Activated CD4-positive, alpha-beta memory T cell treated with anti-CD3 and anti-CD28 coated beads, Interleukin-2, amount 10 ng/mL, durations not matched to agents 7 days and 5 days (primary cell): ENCODE results near the gene PRICKLE2. TPM values are rescaled to one million over a fixed set of nuclear protein-coding genes. Genes with fewer than 3 reads are reported as not detected.

ENCODE experiments used
- CTCF ChIA-PET: fragments of 350-600 bp; sonication (Branson Sonifier 250); formaldehyde crosslinking; loops from one replicate; lab custom pipeline; 2021; ENCODE audit warnings: antibody characterized with exemption, inconsistent platforms; lab: Charles Lee
- POLR2A ChIA-PET: fragments of 350-600 bp; sonication (Branson Sonifier 250); formaldehyde crosslinking; loops from one replicate; lab custom pipeline; 2021; ENCODE audit warnings: antibody characterized with exemption; lab: Charles Lee
- DNase-seq: peaks from one replicate; pipeline ENCODE4 v3.0.0-alpha.2; 2020
- H3K27ac Mint-ChIP-seq: one replicate; pipeline ENCODE4 v1.8.0; 2021; ENCODE audit warnings: mild to moderate bottlenecking, mixed read lengths
- H3K27me3 Mint-ChIP-seq: one replicate; pipeline ENCODE4 v1.8.0; 2021; ENCODE audit warnings: mixed read lengths
- H3K36me3 Mint-ChIP-seq: one replicate; pipeline ENCODE4 v1.8.0; 2021; ENCODE audit warnings: low read depth, mixed read lengths
- H3K4me1 Mint-ChIP-seq: one replicate; pipeline ENCODE4 v1.8.0; 2021; ENCODE audit warnings: mixed read lengths
- H3K4me3 Mint-ChIP-seq: one replicate; pipeline ENCODE4 v1.8.0; 2021; ENCODE audit warnings: mild to moderate bottlenecking, mixed read lengths
- H3K9me3 Mint-ChIP-seq: one replicate; pipeline ENCODE4 v1.8.0; 2021; ENCODE audit warnings: mixed read lengths
- total RNA-seq, 2 experiments: library from RNA; stranded (reverse); gene quantifications; one replicate each; pipeline ENCODE4 v1.2.3, GENCODE V29; 2021

PRICKLE2 gene
- total RNA-seq, 2 experiments from 2014 or later, result not detected

GRCh38 chr3:64108231-64108630, 117.0 kb downstream of the PRICKLE2 start:
- H3K27ac Mint-ChIP-seq, result no peak overlapping the region
- H3K27me3 Mint-ChIP-seq, result no peaks in the 10 kb centered on the region
- no peak for DNase-seq
- no peaks in the 10 kb centered on the region for H3K36me3 Mint-ChIP-seq
- H3K9me3 Mint-ChIP-seq, result no peaks in the 10 kb centered on the region
- ChIA-PET CTCF (no interaction called here), POLR2A (no interaction called here)
- H3K4me3 Mint-ChIP-seq, result no peak overlapping the region
- no peaks in the 10 kb centered on the region for H3K4me1 Mint-ChIP-seq

- no peak overlapping the region for H3K4me3 Mint-ChIP-seq
- ChIA-PET POLR2A (no interaction called here), CTCF (no interaction called here)
- no peaks in the 10 kb centered on the region for H3K9me3 Mint-ChIP-seq
- H3K27ac Mint-ChIP-seq, result no peak overlapping the region
- H3K4me1 Mint-ChIP-seq, result no peaks in the 10 kb centered on the region
- no peak for DNase-seq
- H3K27me3 Mint-ChIP-seq, result no peaks in the 10 kb centered on the region
- no peaks in the 10 kb centered on the region for H3K36me3 Mint-ChIP-seq
Measured at GRCh38 chr3:64107190-64107589, 118.1 kb downstream of the PRICKLE2 start.

- peaks cover 3% of the 10 kb centered on the region for H3K27me3 Mint-ChIP-seq
- DNase-seq, result no peak
- H3K36me3 Mint-ChIP-seq, result no peaks in the 10 kb centered on the region
- H3K4me3 Mint-ChIP-seq, result no peak overlapping the region
- CTCF ChIA-PET, result no interaction called here
- no peaks in the 10 kb centered on the region for H3K4me1 Mint-ChIP-seq
- POLR2A ChIA-PET, result no interaction called here
- H3K27ac Mint-ChIP-seq, result no peak overlapping the region
- no peaks in the 10 kb centered on the region for H3K9me3 Mint-ChIP-seq
Measured at GRCh38 chr3:64105816-64106215, 119.5 kb downstream of the PRICKLE2 start.

- Mint-ChIP-seq H3K27me3 (peaks cover 3% of the 10 kb centered on the region), H3K36me3 (no peaks in the 10 kb centered on the region), H3K27ac (no peak overlapping the region), H3K9me3 (no peaks in the 10 kb centered on the region), H3K4me3 (no peak overlapping the region), H3K4me1 (no peaks in the 10 kb centered on the region)
- ChIA-PET CTCF (no interaction called here), POLR2A (no interaction called here)
- no peak for DNase-seq
Measured at GRCh38 chr3:64104691-64105111, 120.6 kb downstream of the PRICKLE2 start.

- Mint-ChIP-seq H3K4me1 (no peaks in the 10 kb centered on the region), H3K36me3 (no peaks in the 10 kb centered on the region), H3K9me3 (no peaks in the 10 kb centered on the region), H3K27me3 (peaks cover 3% of the 10 kb centered on the region), H3K27ac (no peak overlapping the region), H3K4me3 (no peak overlapping the region)
- POLR2A ChIA-PET, result no interaction called here
- CTCF ChIA-PET, result no interaction called here
- DNase-seq, result no peak
Measured at GRCh38 chr3:64104006-64104405, 121.3 kb downstream of the PRICKLE2 start.

- H3K9me3 Mint-ChIP-seq, result no peaks in the 10 kb centered on the region
- no peaks in the 10 kb centered on the region for H3K36me3 Mint-ChIP-seq
- H3K4me3 Mint-ChIP-seq, result no peak overlapping the region
- POLR2A ChIA-PET, result no interaction called here
- CTCF ChIA-PET, result no interaction called here
- no peak overlapping the region for H3K27ac Mint-ChIP-seq
- H3K4me1 Mint-ChIP-seq, result no peaks in the 10 kb centered on the region
- H3K27me3 Mint-ChIP-seq, result peaks cover 3% of the 10 kb centered on the region
- no peak for DNase-seq
Measured at GRCh38 chr3:64103131-64103530, 122.1 kb downstream of the PRICKLE2 start.

- Mint-ChIP-seq H3K27me3 (peaks cover 3% of the 10 kb centered on the region), H3K4me3 (no peak overlapping the region), H3K4me1 (no peaks in the 10 kb centered on the region), H3K27ac (no peak overlapping the region), H3K9me3 (no peaks in the 10 kb centered on the region), H3K36me3 (no peaks in the 10 kb centered on the region)
- ChIA-PET POLR2A (no interaction called here), CTCF (no interaction called here)
- DNase-seq, result no peak
Measured at GRCh38 chr3:64102147-64102546, 123.1 kb downstream of the PRICKLE2 start.

- no peak for DNase-seq
- Mint-ChIP-seq H3K4me1 (no peaks in the 10 kb centered on the region), H3K4me3 (no peak overlapping the region), H3K36me3 (no peaks in the 10 kb centered on the region), H3K27me3 (peaks cover 3% of the 10 kb centered on the region), H3K9me3 (no peaks in the 10 kb centered on the region), H3K27ac (no peak overlapping the region)
- POLR2A ChIA-PET, result no interaction called here
- CTCF ChIA-PET, result no interaction called here
Measured at GRCh38 chr3:64099316-64099715, 126.0 kb downstream of the PRICKLE2 start.

GRCh38 chr3:64098670-64099069, 126.6 kb downstream of the PRICKLE2 start:
- no peaks in the 10 kb centered on the region for H3K36me3 Mint-ChIP-seq
- H3K4me3 Mint-ChIP-seq, result no peak overlapping the region
- DNase-seq, result no peak
- ChIA-PET CTCF (no interaction called here), POLR2A (no interaction called here)
- H3K9me3 Mint-ChIP-seq, result no peaks in the 10 kb centered on the region
- peaks cover 3% of the 10 kb centered on the region for H3K27me3 Mint-ChIP-seq
- H3K4me1 Mint-ChIP-seq, result no peaks in the 10 kb centered on the region
- H3K27ac Mint-ChIP-seq, result no peak overlapping the region

- H3K27me3 Mint-ChIP-seq, result peaks cover 3% of the 10 kb centered on the region
- CTCF ChIA-PET, result no interaction called here
- H3K9me3 Mint-ChIP-seq, result no peaks in the 10 kb centered on the region
- no peaks in the 10 kb centered on the region for H3K36me3 Mint-ChIP-seq
- POLR2A ChIA-PET, result no interaction called here
- no peaks in the 10 kb centered on the region for H3K4me1 Mint-ChIP-seq
- no peak overlapping the region for H3K27ac Mint-ChIP-seq
- no peak overlapping the region for H3K4me3 Mint-ChIP-seq
- no peak for DNase-seq
Measured at GRCh38 chr3:64097920-64098319, 127.3 kb downstream of the PRICKLE2 start.

- no peaks in the 10 kb centered on the region for H3K27me3 Mint-ChIP-seq
- no peaks in the 10 kb centered on the region for H3K36me3 Mint-ChIP-seq
- POLR2A ChIA-PET, result no interaction called here
- DNase-seq, result no peak
- no peaks in the 10 kb centered on the region for H3K9me3 Mint-ChIP-seq
- no peaks in the 10 kb centered on the region for H3K4me1 Mint-ChIP-seq
- no peak overlapping the region for H3K4me3 Mint-ChIP-seq
- H3K27ac Mint-ChIP-seq, result no peak overlapping the region
- CTCF ChIA-PET, result no interaction called here
Measured at GRCh38 chr3:64095802-64096201, 129.5 kb downstream of the PRICKLE2 start.

GRCh38 chr3:64094713-64095079, 130.6 kb downstream of the PRICKLE2 start:
- Mint-ChIP-seq H3K4me3 (no peak overlapping the region), H3K27me3 (no peaks in the 10 kb centered on the region), H3K9me3 (no peaks in the 10 kb centered on the region), H3K4me1 (no peaks in the 10 kb centered on the region), H3K36me3 (no peaks in the 10 kb centered on the region), H3K27ac (no peak overlapping the region)
- DNase-seq, result no peak
- CTCF ChIA-PET, result no interaction called here
- POLR2A ChIA-PET, result no interaction called here

- H3K27me3 Mint-ChIP-seq, result no peaks in the 10 kb centered on the region
- H3K4me1 Mint-ChIP-seq, result no peaks in the 10 kb centered on the region
- no peak for DNase-seq
- H3K9me3 Mint-ChIP-seq, result no peaks in the 10 kb centered on the region
- H3K4me3 Mint-ChIP-seq, result no peak overlapping the region
- H3K36me3 Mint-ChIP-seq, result no peaks in the 10 kb centered on the region
- H3K27ac Mint-ChIP-seq, result no peak overlapping the region
- ChIA-PET CTCF (no interaction called here), POLR2A (no interaction called here)
Measured at GRCh38 chr3:64093825-64094712, 131.2 kb downstream of the PRICKLE2 start.

- ChIA-PET CTCF (no interaction called here), POLR2A (no interaction called here)
- Mint-ChIP-seq H3K4me3 (no peak overlapping the region), H3K9me3 (no peaks in the 10 kb centered on the region), H3K36me3 (no peaks in the 10 kb centered on the region), H3K4me1 (no peaks in the 10 kb centered on the region), H3K27me3 (no peaks in the 10 kb centered on the region), H3K27ac (no peak overlapping the region)
- no peak for DNase-seq
Measured at GRCh38 chr3:64093211-64093610, 132.1 kb downstream of the PRICKLE2 start.
